EL (cell line): Measurements from ENCODE around the gene GYG1.

Experiments used
- DNase-seq: peaks from one replicate; pipeline ENCODE4 v3.0.0-alpha.2; 2016

The GYG1 gene

DNA sequence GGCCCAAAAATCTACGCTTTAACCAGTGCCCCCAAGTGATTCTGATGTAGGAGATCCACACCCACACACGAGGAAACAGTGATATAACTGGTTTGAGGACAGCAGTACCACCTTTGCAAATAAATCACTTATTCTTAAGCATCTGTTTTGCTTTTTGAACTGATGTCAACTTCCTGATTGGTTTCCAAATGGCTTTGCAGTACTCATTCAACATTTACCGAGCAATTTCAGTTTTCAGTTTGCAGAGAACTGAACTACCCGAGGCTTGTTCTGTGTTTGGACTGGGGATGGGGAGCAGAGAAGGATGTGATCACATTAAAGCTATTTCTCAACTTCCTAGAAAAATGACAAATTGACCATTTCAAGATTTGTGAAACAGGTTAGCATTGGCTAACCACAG lies 1.1 kb upstream of the GYG1 start:
- no peak for DNase-seq

DNA sequence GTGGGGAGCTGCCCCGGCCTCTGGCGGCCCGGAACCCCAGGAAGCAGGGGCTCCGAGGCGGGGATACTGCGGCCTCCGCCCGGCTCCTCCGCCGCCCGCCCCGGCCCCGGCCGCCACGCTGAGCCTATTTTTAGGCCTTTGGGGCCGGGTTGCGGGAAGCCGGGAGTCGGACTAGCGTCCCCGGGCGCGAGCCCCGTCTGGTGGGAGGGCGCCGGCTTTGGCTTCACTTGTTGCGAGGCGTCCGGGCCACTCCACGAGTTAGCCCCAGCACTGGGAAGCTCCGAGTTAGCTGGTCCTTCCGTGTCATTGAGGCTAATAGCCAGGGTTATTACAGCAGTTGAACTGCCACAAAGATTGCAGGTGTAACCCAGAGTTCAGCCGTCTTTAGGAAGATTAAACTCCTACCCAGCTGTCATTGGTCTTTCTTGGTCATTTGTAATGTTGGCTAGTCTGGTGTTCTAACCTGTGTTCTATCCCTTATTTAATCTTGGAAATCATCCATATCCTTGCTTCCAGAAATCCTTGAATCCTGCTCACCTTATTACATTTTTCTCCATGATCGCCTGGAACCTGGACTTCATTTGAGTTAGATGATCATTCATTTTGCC lies 791 bp downstream of the GYG1 start:
- peak; percentile 47 for DNase-seq

DNA sequence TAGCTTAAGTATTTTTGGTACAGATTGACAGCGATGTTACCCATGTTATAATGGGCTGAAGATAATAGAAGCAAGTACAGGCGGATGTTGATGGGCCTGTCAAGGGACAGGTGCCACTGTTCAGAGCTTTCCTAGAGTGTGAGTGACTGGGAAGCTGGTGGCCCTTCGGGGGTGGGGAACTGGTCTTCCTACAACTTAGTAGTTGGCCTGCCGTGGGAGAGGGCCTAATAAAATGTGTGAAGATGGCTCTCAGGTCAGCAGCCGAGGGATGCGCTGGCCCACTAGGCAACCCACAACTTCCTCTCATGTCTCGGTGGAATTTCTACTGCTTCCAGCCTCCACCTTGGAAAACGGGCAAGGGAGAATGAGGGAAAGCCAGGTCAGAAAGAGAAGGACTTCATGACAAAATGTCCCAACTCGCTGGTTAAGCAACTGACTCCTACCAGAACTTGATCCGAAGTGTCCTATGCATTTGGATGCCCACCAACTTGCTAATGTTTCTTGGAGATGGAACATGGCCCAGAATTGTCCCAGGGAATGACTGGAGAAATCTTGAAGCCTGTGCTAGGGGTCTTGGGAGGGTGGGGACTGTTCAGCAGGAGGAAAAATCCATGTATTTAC lies 1.4 kb downstream of the GYG1 start:
- no peak for DNase-seq

DNA sequence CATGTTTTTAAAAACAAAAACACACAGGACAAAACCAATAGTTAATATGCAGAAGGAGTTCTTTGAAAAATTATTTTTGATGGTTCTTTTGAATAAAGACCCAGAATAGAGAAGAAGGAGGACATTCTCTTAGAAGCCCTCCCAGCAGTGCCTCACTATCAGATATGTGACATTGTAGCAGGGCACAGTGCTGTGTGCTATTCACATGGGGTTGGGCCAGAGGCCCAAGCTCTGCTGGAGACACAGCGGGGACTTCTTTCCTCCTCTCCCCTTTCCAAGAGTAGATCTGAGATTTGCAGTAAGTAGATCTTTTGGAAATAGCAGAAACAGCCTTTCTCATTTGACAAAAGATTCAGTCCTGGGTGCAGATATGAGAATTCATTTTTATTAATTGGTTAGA lies 6.3 kb downstream of the GYG1 start:
- DNase-seq, result no peak

DNA sequence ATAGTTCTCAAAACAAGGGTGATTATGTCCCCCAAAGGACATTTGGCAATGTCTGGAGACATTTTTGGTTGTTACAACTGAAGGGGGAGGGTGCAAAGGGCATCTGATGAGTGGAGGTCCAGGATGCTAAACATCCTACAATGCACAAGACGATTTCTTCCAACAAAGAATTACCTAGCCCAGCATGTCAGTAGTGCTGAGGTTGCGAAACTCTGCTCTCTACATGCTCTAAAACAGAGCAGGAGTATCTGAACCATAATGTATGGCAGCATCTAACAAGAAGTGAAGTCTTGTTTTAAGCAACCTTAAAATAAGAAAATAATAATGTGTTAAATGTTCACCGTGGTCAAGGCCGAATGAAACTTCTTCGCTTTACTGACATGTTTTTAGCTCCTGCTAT lies 7.0 kb downstream of the GYG1 start:
- no peak for DNase-seq

DNA sequence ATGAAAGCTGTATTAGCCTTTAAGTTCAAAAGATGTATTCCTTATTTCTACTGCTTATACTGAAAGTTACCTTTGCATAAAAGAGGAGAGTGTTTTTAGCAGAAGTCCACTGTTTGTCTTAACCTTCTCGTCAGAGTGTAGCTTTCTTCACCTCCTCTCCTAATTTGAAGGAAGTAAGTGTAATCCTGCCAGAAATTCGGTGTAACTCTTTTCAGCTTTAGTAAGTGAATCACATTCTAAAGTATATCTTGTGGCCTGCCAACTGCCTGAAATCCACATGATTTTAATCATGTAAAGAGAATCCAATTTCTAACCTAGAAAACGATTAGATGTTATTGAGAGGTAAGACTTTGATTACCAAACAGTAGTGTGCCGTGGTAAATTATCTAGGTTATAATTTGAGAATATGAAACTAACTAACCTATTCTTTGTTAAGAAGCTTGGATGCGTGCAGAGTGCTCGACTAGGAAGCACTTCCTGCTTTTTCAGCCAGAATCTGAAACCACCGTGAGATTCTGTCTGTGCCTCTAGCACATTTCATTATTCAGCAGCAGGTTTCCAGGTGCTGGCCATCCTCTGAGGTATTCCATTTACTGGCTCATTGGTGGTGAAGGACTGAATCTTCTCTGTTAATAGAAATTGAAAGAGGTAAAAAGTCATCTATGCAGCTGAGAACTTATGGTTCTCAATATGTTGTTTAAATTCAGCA lies 7.5 kb downstream of the GYG1 start:
- DNase-seq, result no peak

DNA sequence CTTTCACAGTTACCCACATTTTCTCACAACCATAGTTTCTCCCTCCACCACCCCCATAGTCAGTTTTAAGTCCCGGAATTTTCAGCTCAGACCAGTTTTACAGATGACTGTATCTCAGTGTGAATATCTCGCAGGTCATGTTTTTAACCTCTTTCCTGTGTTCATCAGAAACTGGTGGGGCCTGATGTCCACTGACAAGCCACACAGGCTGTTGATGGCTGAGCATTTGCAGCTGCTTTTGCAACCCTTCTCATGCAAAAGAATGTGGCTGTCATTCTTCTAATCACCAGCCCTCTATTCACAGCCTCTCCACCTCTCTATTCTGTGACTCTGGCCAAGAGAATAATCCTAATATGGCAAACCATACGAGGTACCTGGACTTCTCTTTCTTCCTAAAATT lies 8.5 kb downstream of the GYG1 start:
- DNase-seq, result no peak

DNA sequence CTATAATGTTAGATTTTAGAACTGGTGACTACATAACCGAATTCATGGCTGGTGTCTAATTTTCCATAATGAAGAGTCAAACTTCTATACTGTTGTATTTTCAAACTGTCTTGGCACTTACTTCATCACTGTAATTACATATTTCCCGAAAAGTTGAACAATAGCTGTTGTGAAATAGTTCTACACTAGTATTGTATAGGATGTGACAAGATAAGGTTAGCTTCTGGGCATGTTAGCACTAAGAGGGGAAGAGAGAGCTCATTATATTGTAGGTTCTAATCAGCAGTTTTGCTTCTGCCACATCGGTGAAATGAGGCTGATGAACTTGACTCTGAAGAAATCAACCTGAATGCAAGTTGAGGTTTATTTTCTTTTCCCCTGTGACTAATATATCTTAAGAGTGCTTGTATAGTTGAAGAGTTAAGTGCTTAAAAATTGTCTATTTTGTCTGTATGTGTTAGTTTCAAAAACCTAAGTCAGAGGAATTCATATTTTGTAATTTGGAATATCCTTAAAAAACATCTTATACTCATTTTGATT lies 8.9 kb downstream of the GYG1 start:
- DNase-seq, result no peak

DNA sequence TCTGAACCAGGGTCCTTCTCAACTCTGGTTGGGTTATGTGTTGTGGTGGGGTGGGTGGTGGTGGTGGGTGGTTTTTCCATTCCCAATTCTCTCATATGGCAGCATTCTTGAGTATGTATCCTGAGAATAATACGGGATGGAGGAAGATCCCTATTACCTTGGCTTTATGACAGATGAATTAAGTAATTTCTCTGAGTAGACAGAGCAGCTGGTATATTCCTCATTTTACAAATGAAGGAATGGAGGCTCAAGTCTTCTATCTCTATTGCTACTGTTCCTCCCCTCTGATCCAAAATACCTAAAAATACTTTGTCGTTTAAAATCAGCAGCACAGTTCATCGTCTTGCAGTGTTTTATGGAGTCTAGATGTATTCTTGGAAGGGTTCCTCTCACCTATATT lies 10.4 kb downstream of the GYG1 start:
- no peak for DNase-seq

DNA sequence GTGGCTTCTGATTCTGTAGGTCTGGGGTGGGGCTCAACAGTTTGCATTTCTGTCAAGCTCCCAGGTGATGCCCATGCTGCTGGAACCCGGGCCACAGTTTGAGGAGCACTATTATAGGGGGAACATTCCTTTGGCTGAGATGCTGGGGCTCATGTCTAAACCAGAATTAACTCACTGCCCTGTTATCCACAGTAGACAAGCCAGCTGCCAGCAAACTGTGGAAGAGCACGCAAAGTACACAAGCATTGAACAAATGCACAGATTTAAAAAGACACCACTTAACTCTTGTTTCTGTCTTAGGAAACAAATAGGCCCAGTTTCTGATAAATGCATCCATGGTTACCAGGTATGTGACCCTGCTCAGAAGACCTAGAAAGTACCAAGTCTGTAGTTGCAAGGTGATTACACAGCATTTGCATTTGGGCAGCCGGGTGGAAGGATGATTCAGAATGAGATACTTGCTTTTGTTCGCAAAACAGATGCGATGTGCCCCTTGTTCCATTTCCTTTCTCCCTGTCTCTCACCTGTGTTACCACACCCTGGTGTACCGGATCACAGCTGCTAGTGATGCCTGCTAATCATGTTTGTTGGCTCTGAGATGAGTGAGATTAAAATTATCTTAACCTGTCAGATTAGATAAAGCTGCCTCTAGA lies 12.4 kb downstream of the GYG1 start:
- DNase-seq, result no peak

DNA sequence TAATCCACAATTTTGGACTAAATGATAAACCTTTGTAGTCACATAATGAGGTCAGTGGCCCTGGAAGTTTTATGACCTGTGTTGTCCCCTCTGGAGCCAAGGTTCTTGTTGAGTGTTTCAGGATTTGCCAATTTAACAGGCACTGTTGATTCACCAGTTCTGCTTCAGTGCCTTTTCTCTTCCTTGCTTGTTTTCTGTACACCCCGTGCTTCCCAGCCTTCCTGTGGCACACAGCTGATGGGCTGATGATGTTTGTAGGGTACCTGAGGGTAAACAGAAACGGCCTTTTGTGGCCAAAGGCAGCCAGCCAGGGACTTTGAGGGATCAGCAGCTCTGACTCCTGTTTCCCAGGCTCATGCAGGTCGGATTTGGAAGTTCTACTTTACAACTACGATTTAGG lies 13.3 kb downstream of the GYG1 start:
- peak; percentile 54 for DNase-seq

DNA sequence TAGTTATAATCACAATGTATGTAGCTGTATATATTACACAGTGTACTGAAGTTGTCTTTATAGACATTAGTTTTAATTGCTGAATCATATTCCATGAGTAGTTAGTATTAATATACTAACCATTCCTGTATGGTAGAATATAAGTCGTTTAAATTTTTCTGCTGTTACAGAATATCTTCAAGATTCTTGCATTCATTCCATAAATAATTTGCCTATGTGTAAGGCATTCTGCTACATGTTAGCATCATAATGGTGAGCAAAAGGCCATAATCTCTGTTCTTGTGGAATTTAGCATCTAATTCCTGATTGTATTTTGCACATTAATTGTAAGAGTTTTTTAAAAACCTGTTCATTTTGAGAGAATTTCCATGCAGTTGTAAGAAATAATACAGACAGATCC lies 14.1 kb downstream of the GYG1 start:
- DNase-seq, result peak; percentile 71

DNA sequence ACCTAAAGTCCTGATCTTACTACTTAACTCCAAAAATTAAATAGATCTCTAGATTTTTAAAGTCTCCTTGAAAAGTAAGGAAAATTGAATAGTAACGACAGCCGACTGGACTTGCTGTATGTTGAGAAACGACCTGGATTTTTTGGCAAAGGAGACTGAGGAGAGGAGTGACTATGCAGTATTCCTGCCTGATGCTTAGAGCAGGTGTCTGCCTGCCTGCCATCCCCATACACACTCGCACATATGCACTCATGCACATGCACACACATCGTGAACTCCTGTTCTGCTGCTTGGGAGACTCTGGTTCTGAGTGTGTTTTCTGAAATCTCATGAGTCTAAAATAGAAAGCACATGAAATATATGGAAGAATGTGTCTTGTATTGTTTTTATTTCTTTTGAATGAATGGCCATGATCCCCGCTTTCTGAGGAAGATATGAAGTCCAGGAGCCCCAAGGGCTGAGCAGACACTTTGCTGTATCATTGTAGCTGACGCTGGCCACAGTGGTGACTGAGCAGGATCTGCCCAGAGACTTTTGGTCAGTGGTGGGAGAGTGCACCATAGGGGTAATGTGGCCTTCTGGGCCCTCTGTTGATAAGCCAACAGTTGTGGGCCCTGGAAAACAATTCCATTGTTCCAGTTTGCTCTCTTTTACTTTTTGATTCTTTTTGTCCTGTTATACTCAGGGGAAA lies 16.4 kb downstream of the GYG1 start:
- no peak for DNase-seq

DNA sequence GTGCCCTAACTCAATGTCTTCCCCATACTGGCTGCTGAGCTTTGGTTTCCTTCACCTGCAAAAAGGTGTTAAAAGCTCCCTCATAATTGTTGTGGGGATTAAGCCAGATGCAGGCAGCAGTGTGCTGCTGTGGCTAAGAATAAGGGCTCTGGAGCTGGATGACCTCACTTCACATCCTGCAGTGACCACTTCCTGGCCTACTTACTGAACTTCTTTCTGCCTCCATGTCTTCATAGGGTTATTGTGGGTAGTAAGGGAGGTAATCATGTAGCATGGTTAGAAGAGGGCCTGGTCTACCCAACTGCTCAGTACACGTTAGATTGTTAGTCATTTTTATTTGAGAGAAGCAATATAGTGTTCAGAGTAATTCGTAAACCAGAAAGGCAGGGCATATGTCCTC lies 18.4 kb downstream of the GYG1 start:
- peak; percentile 56 for DNase-seq

DNA sequence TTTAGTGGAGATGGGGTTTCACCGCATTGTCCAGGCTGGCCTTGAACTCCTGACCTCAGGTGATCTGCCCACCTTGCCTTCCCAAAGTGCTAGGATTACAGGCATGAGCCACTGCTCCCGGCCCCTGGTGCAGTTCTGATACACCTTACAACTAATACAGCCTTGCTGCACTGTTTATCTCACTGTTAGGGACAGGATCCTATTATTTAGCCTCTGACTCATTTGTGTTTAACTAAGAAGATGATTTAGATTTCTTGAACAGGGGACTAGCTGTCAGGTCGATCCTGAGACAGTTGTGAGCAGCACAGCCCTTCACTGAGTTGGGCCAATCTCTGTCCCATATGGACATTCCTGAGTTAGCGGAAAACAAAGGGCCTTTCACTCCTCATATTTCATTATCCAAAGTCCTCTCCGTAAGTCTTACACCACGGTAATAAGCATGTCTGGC lies 19.2 kb downstream of the GYG1 start:
- no peak for DNase-seq

DNA sequence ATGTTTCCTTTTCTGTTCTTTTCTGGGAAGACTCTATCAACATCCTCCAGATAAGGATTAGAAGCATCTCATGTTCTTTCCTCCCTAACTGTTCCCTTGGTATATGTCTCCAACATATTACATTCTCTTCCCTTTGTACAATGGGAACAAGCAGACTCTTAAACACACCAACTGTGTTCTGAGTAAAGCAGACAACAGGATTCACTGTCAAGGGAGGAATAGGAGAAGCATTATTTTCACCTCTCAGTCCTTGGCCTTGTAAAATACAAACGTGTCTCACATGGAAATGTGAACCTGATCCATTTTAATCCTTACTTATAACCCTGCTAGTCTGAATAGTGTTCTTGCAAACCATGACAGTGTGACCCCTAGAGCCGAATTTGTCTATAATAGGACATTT lies 19.6 kb downstream of the GYG1 start:
- no peak for DNase-seq

DNA sequence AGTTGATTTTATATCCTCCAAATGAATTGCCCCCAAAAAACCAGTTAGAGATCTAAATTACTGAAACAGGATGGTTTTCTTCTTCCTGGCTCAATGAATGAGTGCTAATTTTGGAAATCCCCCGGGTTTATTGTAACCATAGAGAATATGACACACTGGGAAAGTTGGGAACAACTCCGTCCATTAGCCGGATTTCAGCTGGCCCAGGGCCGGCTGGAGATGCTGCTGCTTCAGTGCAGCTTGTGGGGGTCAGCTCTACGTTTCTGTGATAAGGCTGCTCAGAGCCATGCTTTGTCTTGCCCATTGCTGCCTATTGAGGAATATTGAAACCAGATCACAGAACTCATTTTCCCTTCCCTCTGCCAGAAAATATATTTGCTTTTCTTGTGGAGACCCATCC lies 20.3 kb downstream of the GYG1 start:
- DNase-seq, result no peak

DNA sequence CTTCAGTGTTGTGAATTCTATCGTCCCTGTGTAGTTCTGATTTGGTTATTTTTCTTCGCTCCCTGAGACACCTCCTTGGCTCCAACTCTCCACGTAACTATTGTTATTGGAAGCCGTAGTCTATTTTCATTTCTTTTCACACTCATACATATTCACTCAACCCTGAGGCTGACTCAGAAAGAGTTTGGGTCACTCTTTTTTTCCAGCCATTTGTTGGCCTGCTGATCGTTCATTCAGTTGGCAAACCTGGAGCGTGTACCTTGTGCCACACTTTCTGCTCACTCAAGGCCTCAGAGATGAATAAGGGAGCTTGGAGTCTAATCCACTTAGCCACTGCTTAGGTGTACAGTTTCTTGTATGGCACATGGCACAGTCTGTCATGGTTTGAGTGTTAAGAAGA lies 22.4 kb downstream of the GYG1 start:
- DNase-seq, result no peak

DNA sequence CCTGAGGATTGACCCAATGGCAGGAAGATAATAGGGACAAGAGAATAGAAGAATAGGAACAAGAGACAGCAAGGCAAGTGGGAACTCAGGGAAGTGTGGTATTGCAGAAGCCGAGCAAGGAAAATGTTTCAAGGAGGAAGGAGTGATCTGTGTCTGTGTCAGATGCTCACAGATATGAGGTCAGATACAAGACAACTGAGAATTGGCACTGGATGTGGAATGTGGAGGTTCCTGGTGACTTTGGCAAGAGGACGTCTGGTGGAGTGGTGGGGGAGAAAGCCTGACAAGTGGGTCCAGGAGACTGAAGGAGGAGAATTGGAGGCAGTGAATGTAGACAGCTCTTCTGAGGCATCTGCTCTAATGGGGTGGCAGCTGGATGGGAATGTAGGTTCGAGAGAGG lies 24.1 kb downstream of the GYG1 start:
- peak; percentile 62 for DNase-seq

DNA sequence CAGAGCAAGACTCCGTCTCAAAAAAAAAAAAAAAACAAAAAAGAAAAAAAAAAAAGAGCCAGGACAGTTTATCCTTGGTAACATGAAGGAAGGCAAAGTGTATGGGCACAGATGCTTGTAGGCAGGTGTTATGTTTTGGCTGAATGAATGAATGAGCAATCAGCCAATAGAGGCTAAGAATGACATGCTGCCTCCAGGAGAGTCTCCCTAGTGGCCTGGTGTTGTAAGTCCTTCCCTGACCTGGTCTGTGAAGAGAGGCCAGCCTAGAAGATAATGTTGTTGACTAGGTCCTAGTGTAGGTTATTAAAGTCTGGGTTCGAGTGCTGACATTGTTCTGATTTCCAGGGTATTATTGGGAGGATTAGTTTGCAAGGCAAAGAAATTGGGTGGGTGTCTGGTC lies 24.9 kb downstream of the GYG1 start:
- DNase-seq, result no peak

DNA sequence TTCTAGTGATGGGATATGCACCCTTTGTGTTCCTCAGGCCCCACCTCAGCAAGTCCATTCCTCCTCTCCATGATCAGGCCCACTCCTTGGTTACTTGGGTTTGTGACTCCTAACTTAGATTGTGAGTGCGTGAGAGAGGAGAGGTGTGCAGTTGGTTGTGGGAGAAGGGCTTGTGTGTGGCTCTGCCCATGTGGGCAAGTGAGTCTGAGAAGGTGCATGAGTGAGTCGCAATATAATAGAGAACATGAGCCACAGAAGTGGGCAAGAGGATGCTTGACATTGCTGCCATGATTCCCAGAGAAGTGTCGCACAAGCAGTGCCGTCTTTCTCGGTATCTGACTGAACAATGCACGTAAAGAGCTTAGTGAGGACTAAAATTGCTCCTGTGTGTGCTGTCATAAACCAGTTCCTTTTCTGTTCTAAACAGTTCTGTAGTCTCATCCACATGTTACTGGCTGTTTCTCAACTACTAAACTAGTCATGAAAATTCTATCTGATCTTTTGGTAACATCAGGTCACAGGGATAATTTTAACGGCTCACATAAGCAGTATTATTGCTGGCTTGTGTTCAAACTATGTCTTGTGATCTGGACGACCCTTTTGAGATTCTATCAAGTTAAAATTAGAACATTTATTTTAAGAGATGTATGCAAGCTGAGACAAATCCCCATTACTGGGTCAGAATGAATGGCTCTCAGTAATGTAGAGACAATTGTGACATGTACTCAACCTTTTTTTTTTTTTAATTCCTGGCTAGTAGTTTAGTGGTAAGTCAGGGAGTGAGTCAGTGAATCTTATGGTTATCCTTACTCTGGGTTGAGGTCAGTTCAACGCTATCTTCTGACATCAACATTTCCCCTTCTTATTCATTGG lies 25.6 kb downstream of the GYG1 start:
- DNase-seq, result peak; percentile 95

DNA sequence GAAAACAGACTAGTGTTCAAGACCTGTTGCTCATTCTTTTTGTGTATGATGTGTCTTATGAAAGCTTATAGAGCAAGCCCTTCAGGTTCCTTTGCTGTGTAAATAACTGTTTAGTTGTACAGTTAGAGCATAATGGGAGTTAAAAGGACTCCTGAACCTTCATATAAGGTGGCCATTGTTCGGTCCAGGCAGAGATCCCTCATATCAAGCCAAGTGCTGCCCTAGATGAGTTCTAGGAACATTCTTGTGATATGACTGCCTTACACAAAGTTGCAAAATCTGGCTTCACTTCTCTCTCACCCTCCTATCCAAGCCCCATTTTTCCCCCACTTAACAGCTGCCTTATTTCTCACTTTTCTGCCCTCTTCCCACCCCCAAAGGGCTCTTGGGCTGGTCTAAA lies 26.9 kb downstream of the GYG1 start:
- DNase-seq, result peak; percentile 57
